Hepatocyte (in vitro differentiated cells): ENCODE data around the gene CREB5.

ENCODE experiments used
- EZH2 ChIP-seq: fragments of 200-600 bp; sonication (generic); IDR thresholded peaks from 2 replicates; pipeline ENCODE4 v1.6.1; 2016; ENCODE audit warnings: antibody characterized with exemption, mild to moderate bottlenecking, borderline replicate concordance
- TF ChIP-seq, protein P1 (sequence below): fragments of 200-600 bp; sonication (generic); IDR thresholded peaks from 2 replicates; pipeline ENCODE4 v1.5.1; 2016; ENCODE audit warnings: antibody characterized with exemption, mild to moderate bottlenecking; ENCODE audit not compliant: poor library complexity

DNA sequence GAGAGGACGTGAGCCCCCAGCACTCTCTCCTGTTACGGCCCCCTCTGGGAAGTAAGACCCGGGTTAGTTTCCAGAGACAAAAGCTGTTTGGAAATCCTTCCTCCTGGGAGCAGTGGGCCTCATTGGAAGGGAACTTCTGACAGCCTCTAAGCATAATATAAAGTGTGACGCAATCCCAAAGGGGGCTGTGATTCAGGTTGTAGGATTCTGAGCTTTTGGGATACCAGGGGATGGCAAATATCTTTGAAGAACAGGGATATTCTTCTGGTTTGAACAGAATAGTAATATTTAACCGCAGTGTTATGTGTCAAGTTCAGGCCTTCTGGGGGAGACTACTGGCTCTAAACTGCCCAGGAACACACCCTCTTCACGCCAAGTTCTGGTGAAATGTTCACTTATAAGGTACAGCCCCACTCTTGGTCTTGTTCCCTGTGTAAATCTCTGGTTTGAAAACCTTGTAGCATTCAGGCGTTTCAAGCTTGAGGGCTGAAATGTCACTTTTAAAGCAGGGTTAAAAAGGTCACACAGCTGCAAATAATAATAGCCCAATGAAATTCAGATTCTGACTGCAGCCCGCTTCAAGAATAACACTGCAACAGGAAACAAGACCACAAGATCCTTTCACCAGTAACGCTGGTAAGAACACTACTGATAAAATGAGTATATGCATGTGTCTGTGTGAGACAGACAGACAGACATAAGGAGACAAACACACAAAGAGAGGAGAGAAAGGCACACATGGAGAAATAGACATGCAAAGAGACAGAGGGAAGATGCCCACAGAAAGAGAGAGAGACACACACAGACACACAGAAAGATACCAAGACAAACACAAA is 69.0 kb downstream of the CREB5 start:
- TF ChIP-seq, protein P1, sequence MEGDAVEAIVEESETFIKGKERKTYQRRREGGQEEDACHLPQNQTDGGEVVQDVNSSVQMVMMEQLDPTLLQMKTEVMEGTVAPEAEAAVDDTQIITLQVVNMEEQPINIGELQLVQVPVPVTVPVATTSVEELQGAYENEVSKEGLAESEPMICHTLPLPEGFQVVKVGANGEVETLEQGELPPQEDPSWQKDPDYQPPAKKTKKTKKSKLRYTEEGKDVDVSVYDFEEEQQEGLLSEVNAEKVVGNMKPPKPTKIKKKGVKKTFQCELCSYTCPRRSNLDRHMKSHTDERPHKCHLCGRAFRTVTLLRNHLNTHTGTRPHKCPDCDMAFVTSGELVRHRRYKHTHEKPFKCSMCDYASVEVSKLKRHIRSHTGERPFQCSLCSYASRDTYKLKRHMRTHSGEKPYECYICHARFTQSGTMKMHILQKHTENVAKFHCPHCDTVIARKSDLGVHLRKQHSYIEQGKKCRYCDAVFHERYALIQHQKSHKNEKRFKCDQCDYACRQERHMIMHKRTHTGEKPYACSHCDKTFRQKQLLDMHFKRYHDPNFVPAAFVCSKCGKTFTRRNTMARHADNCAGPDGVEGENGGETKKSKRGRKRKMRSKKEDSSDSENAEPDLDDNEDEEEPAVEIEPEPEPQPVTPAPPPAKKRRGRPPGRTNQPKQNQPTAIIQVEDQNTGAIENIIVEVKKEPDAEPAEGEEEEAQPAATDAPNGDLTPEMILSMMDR: no peak
- no peak for TF ChIP-seq EZH2
